ENCODE measurements around the gene RABL6. TPM values are rescaled to one million over a fixed set of nuclear protein-coding genes. Genes with fewer than 3 reads are reported as not detected.
"Not testable (repeated sequence)": the region's sequence is repeated elsewhere in the genome, so short reads cannot be mapped to it uniquely, and the experiment has no call there.

The RABL6 gene
- total RNA-seq, 1 donor = 49.8 TPM

GRCh38 chr9:136881691-136882108 lies 74.0 kb downstream of the RABL6 start:
- no peak overlapping the region for H3K4me3 ChIP-seq (ENCODE audit: low read depth, low read length)
- no peak for TF ChIP-seq CTCF (IDR thresholded peaks at IDR 0.05; ENCODE audit: insufficient read depth, low read length)
- DNase-seq (ENCODE audit: low read depth) = peak; percentile 56

- TF ChIP-seq CTCF (IDR thresholded peaks at IDR 0.05; ENCODE audit: insufficient read depth, low read length) = peak; percentile 15
- peak; percentile 75 for DNase-seq (ENCODE audit: low read depth)
- H3K4me3 ChIP-seq (ENCODE audit: low read depth, low read length) = peak overlapping the region; percentile 25
These were observed 74.6 kb downstream of the RABL6 start for GRCh38 chr9:136882109-136882946.

GRCh38 chr9:136882947-136883283 lies 75.2 kb downstream of the RABL6 start:
- H3K4me3 ChIP-seq (ENCODE audit: low read depth, low read length) = not testable (repeated sequence)

GRCh38 chr9:136883670-136884069 lies 75.9 kb downstream of the RABL6 start:
- not testable (repeated sequence) for DNase-seq (ENCODE audit: low read depth); H3K4me3 ChIP-seq (ENCODE audit: low read depth, low read length)

More at GRCh38 chr9:136882947-136883283, 75.2 kb downstream of the RABL6 start:
- DNase-seq (ENCODE audit: low read depth) = not testable (repeated sequence)

GRCh38 chr9:136885950-136886578 lies 78.3 kb downstream of the RABL6 start, which contains the start of gene TRAF2:
Gene TRAF2 (plus strand): TSS chr9:136886516. CDS start chr9:136898741, 12,225 bp downstream.
- no peak for TF ChIP-seq CTCF (IDR thresholded peaks at IDR 0.05; ENCODE audit: insufficient read depth, low read length)
- peak; percentile 99 for DNase-seq (ENCODE audit: low read depth)
- peak within 1 kb of the TSS; percentile 78 for H3K4me3 ChIP-seq (ENCODE audit: low read depth, low read length)

- peak; percentile 20 for DNase-seq (ENCODE audit: low read depth)
- TF ChIP-seq CTCF (IDR thresholded peaks at IDR 0.05; ENCODE audit: insufficient read depth, low read length) = no peak
- H3K4me3 ChIP-seq (ENCODE audit: low read depth, low read length) = peak overlapping the region; percentile 77
These were observed 79.2 kb downstream of the RABL6 start for GRCh38 chr9:136886610-136887597.

- no peak for DNase-seq (ENCODE audit: low read depth)
- no peak overlapping the region for H3K4me3 ChIP-seq (ENCODE audit: low read depth, low read length)
- TF ChIP-seq CTCF (IDR thresholded peaks at IDR 0.05; ENCODE audit: insufficient read depth, low read length) = no peak
These were observed 80.7 kb downstream of the RABL6 start for GRCh38 chr9:136888454-136888853.

Measured in fibroblast of the aortic adventitia (primary cell).